Vagina (tissue), 2 donors: ENCODE data around the gene ACSF2. TPM values are rescaled to one million over a fixed set of nuclear protein-coding genes. Genes with fewer than 3 reads are reported as not detected.
"Not testable (repeated sequence)": the region's sequence is repeated elsewhere in the genome, so short reads cannot be mapped to it uniquely, and the experiment has no call there.

Experiments used
- DNase-seq, 2 donors: peaks; one replicate each; pipeline ENCODE4 v3.0.0-alpha.2; 2017; ENCODE audit errors: extremely low spot score in 2 of 2
- H3K27ac ChIP-seq: fragments of 200-600 bp; sonication (generic); one replicate; pipeline ENCODE4 v1.5.1; 2019
- H3K27me3 ChIP-seq: fragments of 200-600 bp; sonication (generic); one replicate; pipeline ENCODE4 v1.5.1; 2019
- H3K36me3 ChIP-seq, 2 donors: fragments of 200-600 bp; sonication (generic); one replicate each; pipeline ENCODE4 v1.5.1; 2017 to 2019
- H3K4me1 ChIP-seq: fragments of 200-600 bp; sonication (generic); one replicate; pipeline ENCODE4 v1.5.1; 2019
- H3K4me3 ChIP-seq, 2 donors: fragments of 200-600 bp; sonication (generic); 1 replicate in 1 of 2; 2 replicates in 1 of 2; pipeline ENCODE4 v1.5.1; 2016 to 2019
- H3K9me3 ChIP-seq: fragments of 200-600 bp; sonication (generic); one replicate; pipeline ENCODE4 v1.5.1; 2019
- POLR2A ChIP-seq, 2 donors: fragments of 450-650 bp; IDR thresholded peaks; one replicate each; pipeline ENCODE4 v1.6.1; 2017; ENCODE audit warnings: antibody characterized with exemption in 2 of 2, mild to moderate bottlenecking in 2 of 2, moderate library complexity in 2 of 2
- POLR2AphosphoS5 ChIP-seq, 2 donors: sonication (generic); formaldehyde crosslinking; IDR thresholded peaks; one replicate each; pipeline ENCODE4 v1.9.0; 2017; ENCODE audit warnings: antibody characterized with exemption in 2 of 2, mild to moderate bottlenecking in 2 of 2, low read depth in 1 of 2; ENCODE audit not compliant: insufficient read depth in 1 of 2
- intact Hi-C: fragments of 100-400 bp; cut with DNase I; formaldehyde crosslinking; loops from one replicate; pipeline ENCODE4 v1.15.1; 2023
- total RNA-seq: library from RNA; depleted of rRNA; stranded (reverse); fragments of >200 nt; gene quantifications from one replicate; pipeline ENCODE4 v1.2.3, GENCODE V29; 2016
- TF ChIP-seq, protein P1 (sequence below), 3 experiments: fragments of 450-650 bp in 2 of 3; fragments of 200-600 bp in 1 of 3; sonication (generic) in 1 of 3; IDR thresholded peaks; one replicate each; pipeline ENCODE4 v1.5.1; 2017 to 2019; ENCODE audit warnings: antibody characterized with exemption in 3 of 3, mild to moderate bottlenecking in 2 of 3, moderate library complexity in 2 of 3

Gene ACSF2
- total RNA-seq, 1 donor from 2014 or later = 56.0 TPM

DNA sequence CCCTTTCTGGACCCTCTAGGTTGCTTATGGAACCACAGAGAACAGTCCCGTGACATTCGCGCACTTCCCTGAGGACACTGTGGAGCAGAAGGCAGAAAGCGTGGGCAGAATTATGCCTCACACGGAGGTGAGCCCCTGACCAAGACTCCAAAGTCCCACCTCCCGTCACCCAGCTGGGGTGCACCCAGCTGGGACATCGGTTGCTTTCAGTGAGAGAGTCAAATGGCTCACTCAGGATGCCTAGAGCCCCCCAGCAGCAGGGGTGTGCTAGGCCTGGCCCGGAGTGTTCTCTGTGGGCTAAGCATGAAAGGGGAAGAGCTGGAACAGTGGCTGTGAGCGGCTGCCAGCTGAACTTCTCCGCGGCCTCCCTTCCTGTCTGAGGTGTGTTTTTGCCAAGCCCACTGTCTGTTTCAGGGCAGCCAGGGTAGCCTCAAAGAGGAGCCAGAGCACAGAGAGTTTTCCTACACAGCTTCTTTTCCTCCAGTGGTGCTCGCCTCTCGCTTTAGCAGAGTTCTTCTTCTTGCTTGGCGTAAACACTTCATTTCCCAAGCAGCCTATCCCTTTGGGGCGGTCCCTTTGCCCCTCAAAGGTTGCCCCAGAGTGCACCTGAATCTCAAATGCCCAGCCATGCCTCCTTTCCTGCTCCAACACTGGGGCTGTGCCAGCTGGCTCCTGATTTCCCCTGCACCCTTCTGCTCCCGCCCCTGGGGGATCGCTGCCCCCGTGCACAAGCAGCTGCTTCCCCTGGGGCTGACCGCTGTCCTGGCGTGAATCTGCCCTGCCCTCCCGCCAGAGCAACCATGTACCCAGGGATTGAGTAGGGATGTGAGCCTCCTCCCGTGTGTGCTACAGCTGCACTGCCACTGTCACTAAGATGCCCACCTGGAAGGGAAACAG, 45.2 kb downstream of the ACSF2 start:
- Histone ChIP-seq H3K4me3 (no peak overlapping the region), H3K36me3 (peaks cover 0 to 8% of the 10 kb centered on the region in 2 donors), H3K4me1 (peaks cover 38% of the 10 kb centered on the region), H3K9me3 (no peaks in the 10 kb centered on the region), H3K27ac (no peak overlapping the region), H3K27me3 (no peaks in the 10 kb centered on the region)
- TF ChIP-seq, protein P1, sequence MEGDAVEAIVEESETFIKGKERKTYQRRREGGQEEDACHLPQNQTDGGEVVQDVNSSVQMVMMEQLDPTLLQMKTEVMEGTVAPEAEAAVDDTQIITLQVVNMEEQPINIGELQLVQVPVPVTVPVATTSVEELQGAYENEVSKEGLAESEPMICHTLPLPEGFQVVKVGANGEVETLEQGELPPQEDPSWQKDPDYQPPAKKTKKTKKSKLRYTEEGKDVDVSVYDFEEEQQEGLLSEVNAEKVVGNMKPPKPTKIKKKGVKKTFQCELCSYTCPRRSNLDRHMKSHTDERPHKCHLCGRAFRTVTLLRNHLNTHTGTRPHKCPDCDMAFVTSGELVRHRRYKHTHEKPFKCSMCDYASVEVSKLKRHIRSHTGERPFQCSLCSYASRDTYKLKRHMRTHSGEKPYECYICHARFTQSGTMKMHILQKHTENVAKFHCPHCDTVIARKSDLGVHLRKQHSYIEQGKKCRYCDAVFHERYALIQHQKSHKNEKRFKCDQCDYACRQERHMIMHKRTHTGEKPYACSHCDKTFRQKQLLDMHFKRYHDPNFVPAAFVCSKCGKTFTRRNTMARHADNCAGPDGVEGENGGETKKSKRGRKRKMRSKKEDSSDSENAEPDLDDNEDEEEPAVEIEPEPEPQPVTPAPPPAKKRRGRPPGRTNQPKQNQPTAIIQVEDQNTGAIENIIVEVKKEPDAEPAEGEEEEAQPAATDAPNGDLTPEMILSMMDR (IDR thresholded peaks at IDR 0.05) = no peak
- TF ChIP-seq POLR2A (IDR thresholded peaks at IDR 0.05) (no peak), POLR2AphosphoS5 (IDR thresholded peaks at IDR 0.05; ENCODE audit: insufficient read depth in 1 of 2, low read depth in 1 of 2) (no peak)
- intact Hi-C loops = loop anchor here (10.0 kb wide), 1 partner anchor 116 kb away; no protein-coding TSS in a partner anchor
- DNase-seq = no peak

DNA sequence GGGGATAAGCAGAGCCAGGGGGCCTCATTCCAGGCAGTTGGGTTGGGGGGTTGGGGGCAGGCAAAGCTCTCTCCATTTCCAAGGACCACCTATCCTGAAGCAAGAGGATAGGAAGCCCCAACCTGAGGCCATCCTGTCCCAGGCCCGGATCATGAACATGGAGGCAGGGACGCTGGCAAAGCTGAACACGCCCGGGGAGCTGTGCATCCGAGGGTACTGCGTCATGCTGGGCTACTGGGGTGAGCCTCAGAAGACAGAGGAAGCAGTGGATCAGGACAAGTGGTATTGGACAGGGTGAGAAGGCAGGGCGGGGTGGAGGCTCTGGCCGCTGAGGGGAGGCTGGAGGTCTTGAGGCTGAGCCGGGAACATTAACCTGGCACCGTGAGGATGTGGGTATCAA, 46.3 kb downstream of the ACSF2 start:
- TF ChIP-seq POLR2A (IDR thresholded peaks at IDR 0.05) (no peak), POLR2AphosphoS5 (IDR thresholded peaks at IDR 0.05; ENCODE audit: insufficient read depth in 1 of 2, low read depth in 1 of 2) (no peak)
- TF ChIP-seq, protein P1 (IDR thresholded peaks at IDR 0.05) = no peak
- no peak overlapping the region for H3K27ac ChIP-seq
- H3K36me3 ChIP-seq = peaks cover 0 to 8% of the 10 kb centered on the region in 2 donors
- H3K9me3 ChIP-seq = no peaks in the 10 kb centered on the region
- intact Hi-C loops = loop anchor here (10.0 kb wide), 1 partner anchor 117 kb away; no protein-coding TSS in a partner anchor
- no peak for DNase-seq
- peaks cover 35% of the 10 kb centered on the region for H3K4me1 ChIP-seq
- H3K4me3 ChIP-seq = no peak overlapping the region
- no peaks in the 10 kb centered on the region for H3K27me3 ChIP-seq

DNA sequence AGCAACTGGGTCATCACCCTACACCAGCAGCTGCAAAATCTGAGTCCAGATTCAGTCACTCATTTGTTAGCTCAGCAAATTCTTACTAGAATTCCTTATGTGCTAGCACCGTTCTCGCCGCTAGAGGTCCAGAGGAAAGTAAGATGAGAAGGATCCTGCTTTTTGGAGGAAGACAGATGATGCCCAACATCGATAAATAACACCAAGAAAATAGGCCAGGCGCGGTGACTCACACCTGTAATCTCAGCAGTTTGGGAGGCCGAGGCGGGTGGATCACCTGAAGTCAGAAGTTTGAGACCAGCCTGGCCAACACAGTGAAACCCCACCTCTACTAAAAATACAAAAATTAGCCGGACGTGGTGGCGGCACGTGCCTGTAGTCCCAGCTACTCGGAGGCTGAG, 46.7 kb downstream of the ACSF2 start:
- not testable (repeated sequence) for H3K27ac ChIP-seq, H3K4me3 ChIP-seq, H3K27me3 ChIP-seq, H3K36me3 ChIP-seq, H3K9me3 ChIP-seq, DNase-seq
- intact Hi-C loops = loop anchor here (10.0 kb wide), 1 partner anchor 118 kb away; no protein-coding TSS in a partner anchor
- H3K4me1 ChIP-seq = peaks cover 36% of the 10 kb centered on the region

DNA sequence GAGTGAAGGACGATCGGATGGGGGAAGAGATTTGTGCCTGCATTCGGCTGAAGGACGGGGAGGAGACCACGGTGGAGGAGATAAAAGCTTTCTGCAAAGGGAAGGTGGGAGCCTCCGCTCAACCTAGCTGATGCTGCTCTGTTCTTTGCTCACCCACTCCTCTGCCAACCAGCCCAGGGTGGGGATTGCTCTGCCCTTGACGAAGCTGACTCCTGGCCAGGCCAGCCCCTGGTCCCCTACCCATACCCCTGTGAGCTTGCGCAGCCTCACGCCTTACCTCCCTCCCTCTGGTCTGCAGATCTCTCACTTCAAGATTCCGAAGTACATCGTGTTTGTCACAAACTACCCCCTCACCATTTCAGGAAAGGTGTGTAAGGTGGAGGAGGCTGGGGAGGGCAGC, 47.9 kb downstream of the ACSF2 start:
- TF ChIP-seq POLR2A (IDR thresholded peaks at IDR 0.05) = no peak
- TF ChIP-seq, protein P1 (IDR thresholded peaks at IDR 0.05) = no peak
- TF ChIP-seq POLR2AphosphoS5 (IDR thresholded peaks at IDR 0.05; ENCODE audit: insufficient read depth in 1 of 2, low read depth in 1 of 2) = no peak
- peaks cover 32% of the 10 kb centered on the region for H3K4me1 ChIP-seq
- no peak for DNase-seq
- no peak overlapping the region for H3K4me3 ChIP-seq
- intact Hi-C loops = loop anchor here (10.0 kb wide), 1 partner anchor 119 kb away; no protein-coding TSS in a partner anchor
- peaks cover 0 to 8% of the 10 kb centered on the region in 2 donors for H3K36me3 ChIP-seq
- H3K9me3 ChIP-seq = no peaks in the 10 kb centered on the region
- H3K27ac ChIP-seq = no peak overlapping the region
- no peaks in the 10 kb centered on the region for H3K27me3 ChIP-seq

DNA sequence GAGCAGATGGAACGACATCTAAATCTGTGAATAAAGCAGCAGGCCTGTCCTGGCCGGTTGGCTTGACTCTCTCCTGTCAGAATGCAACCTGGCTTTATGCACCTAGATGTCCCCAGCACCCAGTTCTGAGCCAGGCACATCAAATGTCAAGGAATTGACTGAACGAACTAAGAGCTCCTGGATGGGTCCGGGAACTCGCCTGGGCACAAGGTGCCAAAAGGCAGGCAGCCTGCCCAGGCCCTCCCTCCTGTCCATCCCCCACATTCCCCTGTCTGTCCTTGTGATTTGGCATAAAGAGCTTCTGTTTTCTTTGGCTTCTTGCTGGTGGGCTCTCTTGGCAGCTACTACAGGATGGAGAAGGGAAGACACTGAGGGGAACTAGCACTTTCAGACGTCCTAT, 48.5 kb downstream of the ACSF2 start:
- Histone ChIP-seq H3K4me3 (no peak overlapping the region), H3K27ac (no peak overlapping the region), H3K27me3 (no peaks in the 10 kb centered on the region), H3K36me3 (peaks cover 0 to 8% of the 10 kb centered on the region in 2 donors), H3K4me1 (peaks cover 29% of the 10 kb centered on the region), H3K9me3 (no peaks in the 10 kb centered on the region)
- no peak for DNase-seq
- intact Hi-C loops = loop anchor here (10.0 kb wide), 1 partner anchor 120 kb away; no protein-coding TSS in a partner anchor
- TF ChIP-seq POLR2AphosphoS5 (IDR thresholded peaks at IDR 0.05; ENCODE audit: insufficient read depth in 1 of 2, low read depth in 1 of 2) (no peak), POLR2A (IDR thresholded peaks at IDR 0.05) (no peak)
- TF ChIP-seq, protein P1 (IDR thresholded peaks at IDR 0.05) = no peak
